Stimulated activated CD4-positive, alpha-beta T cell treated with anti-CD3 and anti-CD28 coated beads, TNF-alpha, amount 100 ng/mL, for 1 hour (primary cell): ENCODE data around the gene COL4A1.

Source experiments
- DNase-seq, 3 donors: peaks; one replicate each; pipeline ENCODE4 v3.0.0-alpha.2; 2020; ENCODE audit warnings: low read depth in 3 of 3, low spot score in 1 of 3

Gene COL4A1

DNA sequence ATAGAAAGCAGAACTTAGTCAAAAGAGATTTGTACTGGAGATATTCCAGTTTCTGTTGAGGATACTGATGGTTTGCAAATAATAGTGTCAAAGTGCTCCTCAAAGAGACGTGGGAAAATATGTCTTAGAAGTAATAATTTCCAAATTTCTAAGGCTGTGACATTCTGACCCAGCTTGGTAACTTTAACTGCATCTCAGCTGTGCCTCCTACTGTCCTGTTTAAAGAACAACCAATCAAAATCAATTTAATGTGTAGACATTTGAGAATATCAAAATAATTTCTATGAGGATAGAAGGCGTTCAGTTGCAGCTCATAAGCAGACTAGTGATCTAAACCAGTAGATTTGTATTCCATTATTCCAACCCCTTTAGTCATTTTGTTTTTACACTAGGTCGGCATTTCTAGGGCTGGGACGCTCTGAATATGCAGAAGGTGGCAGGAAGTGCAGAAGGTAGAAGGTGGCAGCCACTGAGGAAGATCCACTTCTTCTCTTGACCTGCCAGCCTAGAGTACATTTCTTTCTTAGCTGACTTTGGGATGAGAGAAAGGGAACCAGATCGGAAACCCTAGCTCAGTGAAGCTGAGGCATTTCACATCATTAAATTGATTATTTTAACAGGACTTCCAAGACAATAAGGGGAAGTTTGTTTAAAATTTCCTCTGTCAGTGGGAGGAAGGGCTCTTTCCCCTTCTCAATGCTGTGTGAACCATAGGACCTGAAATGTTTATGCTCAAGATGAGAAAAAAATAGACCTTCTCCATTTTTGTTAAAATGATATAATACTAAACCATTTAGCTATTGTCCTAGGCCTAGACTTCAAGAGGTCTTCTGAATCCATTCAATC, 67.5 kb downstream of the COL4A1 start:
- no peak for DNase-seq

DNA sequence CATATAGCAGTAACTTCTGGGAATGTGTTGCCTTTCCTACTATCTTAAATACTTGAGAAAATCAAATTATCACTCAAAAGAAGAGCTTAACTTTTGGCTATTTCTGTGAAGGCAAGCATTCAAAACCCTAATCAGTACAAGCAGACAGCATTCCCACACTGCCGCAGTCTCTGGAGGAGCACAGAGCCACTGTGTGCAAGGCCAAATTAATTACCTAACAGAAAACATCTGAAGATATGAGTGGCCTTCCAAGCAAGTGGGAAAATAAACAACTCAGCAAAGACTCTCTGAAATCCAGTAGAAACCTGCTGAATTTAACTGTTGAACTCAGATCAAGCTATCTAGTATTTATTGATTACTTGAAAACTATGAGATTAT, 68.2 kb downstream of the COL4A1 start:
- DNase-seq: no peak

DNA sequence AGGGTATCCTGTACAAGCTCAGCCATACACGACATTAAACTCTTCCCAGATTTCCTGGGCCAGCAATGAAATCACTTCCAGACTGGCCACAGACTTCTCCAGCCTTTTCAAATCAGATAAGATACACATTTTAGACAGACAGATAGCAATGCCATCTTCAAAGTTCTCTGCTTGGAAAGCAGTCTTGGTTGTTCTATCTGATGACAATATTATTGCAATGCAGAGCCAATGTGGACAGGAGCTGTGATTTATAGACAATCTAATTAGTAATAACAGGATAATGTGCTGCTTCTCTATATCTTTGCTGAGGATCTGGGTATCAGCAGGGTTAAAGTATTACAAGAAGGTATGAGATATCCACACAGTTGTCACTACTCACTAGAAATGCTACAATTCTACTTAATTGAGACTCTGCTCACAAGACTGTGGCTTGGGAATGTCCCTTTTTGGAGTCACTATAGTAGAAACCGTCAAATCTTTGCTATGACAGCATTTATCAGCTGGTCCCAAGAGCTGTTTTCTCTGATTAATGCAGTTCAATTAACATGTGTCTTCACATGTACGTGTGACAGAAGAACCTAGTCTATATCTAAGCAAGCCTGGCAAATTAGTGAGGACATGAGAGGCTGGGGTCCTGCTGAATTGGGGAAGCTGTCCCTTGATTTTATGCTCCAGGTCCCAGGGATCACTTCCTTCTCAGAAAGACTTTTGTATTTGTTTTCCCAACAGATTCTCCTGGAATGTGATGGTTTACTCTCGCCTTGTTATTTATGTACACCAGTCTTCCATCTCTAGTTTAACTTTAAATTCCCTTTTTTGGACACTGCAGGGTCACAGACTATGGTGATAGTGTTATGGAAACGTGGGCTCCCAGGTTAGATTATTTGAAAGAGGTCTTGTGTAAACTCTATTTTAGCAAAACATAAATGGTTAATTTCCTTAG, 68.8 kb downstream of the COL4A1 start:
- no peak for DNase-seq

DNA sequence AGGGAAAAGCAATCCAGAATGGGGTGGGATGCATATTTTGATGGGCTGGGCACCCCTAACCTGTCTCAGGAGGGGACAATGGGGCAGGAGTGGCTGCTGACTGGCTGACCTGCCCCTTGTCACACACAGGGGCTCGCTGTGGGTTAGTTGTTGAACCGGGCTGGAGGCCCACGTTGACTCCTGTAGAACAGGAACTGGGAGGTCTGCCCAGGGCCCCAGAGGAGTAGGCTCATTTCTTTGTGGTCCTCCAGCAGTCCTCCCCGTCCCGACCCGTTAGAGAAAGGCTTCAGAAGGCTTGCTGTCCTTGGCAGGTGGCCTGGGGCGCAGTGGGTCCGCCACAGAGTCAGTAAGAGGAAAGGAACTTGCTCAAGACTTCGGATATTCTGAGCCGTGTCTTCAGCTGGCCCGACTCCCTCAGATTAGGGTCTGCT, 70.1 kb downstream of the COL4A1 start:
- DNase-seq: no peak

DNA sequence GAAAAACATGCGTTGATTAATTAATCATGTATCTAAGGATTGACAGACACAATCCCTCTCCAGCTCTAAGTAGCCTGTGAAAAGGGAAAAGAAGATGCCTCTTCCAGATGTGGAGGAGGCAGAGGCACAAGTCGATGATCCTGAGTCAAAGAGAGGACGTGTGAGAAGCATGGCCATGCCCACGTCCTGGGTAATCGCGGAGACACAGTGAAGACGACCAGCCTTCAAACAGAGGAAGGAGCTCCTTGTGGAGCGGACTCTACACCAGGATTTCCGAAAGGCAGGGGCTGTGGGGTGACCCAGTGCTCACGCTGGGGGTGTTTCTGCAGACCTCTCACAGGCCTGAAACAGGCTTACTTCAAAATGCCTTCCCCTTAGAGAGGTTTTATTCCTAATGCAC, 70.5 kb downstream of the COL4A1 start:
- DNase-seq: no peak

DNA sequence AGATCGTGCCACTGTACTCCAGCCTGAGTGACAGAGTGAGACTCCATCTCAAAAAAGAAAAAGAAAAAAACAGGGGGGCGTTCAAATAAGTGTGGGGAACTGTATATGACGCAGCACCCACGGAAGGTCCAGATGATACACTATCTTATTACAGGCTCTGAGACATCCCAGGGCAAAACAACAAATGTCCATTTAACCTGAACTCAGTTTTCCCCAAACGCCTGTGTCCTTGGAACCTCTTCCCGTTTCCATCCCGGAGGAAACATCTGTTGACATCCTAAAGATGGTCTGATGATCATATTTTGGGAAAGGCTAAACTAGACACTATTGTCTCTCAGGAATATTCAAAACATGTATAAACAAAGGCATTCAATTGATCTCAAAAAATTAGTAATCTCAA, 72.4 kb downstream of the COL4A1 start:
- DNase-seq: no peak

DNA sequence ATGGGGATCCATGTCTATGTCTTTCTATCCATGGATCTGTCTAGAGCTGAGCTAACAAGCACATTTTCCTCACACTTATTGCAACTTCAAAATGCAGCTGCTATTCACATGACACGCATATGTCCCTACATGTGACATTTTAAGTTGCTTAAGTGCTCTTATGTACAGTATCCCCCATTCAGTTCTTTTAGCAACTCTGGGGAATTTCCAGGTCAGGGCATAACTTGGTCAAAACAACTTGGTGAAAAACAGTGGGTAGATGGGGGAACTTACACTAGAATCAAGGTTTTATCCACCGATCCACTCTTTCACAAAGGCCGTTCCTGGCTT, 73.0 kb downstream of the COL4A1 start:
- no peak for DNase-seq

DNA sequence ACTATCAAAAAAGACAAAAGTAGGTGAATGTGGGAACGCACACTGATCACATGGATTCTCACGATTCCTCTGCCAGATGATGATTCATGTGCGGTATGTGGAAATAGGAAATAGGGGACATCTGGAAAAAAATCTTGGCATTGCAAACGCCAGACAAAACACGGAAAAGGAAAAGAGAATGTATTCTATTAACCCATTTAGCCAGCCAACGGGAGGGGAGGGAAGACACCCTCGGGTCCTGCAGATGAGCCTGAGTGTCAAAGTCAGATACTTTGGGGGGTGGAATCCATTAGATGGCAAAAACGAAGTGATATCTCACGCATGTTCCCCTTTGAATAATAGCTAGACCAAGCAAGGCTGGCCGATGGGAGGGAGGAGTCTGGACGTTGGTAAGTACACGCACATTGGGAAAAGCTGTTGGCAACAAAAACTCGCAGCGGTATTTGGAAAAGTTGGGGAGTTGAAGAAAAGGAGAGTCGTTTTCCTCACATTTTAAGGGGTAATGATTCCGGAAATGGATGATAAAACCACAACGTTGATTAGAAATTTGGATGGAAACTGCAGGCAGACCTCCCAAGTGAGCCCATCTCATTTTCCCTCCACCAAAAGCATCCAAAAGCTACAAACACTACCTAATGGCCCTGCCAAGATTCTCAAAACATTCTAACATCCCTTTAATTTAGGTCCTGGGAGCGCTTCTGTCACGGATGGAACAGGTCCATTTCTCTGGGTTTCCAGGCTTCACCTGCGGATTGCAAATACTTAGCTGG, 73.6 kb downstream of the COL4A1 start:
- DNase-seq: no peak

DNA sequence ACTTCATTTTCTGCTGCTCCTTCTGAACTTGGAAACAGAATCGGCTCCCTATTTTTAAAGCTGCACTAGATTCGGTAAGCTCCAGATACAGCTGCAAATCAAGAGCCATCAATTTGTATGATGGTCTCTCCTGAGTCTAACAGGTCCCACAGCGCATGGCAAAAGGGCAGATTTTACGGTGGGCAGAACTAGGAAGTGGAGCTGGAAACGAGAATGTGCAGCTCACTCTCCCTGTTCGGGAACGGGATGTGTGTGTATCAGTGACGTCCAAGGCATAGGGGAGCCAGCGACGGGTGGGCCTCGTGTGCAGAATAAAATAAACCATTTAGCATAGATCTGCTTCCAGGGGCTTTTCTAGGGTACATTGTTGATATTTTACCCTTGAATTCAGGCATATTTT, 74.2 kb downstream of the COL4A1 start:
- no peak for DNase-seq

DNA sequence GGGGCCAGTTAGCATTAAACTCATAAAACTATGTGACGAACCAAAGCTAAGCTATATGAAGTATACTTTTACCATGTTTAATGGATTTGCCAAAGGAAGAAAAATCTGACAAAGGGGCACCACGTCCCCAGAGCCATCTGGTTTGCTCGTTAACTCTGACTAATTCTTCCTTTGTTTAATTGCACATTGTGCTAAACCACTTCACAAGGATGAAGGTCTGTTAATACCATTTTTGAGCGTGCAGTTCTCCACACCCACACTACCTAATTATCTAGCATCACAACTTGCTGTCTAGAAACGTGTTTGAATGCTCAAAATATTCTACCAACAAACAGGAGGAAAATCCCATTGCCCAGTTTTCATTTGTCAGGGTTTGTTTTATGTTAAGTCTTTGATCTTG, 74.8 kb downstream of the COL4A1 start:
- DNase-seq: no peak

DNA sequence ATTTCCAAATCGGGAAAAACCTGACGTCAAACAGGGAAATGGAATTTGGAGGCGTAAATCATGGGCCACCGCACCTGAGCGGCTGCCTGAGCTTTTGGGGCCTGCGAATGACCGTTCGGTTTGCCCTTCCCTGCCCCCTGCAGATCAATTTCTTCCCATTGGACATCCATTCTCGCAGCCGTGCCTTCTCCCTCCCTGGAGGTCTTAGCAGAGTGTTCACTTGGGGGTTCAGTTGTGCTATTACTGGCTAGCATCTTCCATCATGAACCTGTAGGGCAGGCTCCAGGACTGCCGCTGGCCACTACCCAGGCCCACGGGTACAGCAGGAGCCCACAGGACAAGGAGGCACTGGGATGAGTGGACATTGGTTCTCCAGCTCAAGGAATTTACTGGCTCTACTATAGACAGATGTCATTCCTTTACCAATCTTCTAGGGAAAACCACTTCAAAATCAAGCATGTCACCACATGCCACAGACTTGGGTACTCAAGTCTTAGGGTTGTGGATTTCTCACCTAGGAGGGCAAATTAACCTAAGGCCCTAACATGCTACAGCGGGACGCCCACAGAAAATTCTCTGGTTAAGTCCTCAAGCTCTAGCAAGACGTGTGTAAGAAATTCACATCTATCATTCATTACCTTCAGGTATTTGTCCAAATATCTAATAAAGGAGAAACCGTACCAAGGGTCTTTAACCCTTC, 75.5 kb downstream of the COL4A1 start:
- DNase-seq: no peak

DNA sequence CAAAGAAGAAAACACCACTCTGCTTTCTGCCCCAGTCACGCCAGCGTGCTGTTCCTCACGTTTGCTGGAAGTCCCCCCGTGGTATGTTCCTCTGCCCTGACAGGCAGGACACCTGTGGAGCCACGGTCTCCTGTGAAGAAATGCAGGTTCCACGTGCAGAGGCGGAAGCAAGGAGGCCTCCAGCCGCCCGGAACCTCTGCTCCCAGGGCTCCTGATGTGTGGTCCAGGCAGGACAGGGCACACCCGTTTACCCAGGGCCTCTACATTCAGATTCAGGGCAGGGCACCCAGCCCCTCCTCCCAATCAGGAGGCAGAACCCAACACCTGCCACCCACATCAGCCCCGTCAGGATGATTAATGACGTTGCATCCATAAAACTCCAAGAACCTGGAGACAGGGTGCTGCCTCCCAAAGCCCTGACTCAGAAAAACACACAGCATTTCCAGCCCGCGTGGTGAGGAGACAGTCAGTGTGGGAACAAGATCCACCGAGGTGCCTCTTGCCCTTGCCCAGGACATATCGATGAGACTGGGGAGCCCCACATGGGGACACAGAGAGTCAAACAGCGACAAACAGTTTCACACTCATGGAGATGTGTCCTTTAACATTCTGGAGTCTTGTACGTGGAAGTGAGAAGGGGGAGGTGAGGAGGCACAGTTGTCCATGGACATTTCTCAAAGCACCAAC, 76.2 kb downstream of the COL4A1 start:
- DNase-seq: no peak

DNA sequence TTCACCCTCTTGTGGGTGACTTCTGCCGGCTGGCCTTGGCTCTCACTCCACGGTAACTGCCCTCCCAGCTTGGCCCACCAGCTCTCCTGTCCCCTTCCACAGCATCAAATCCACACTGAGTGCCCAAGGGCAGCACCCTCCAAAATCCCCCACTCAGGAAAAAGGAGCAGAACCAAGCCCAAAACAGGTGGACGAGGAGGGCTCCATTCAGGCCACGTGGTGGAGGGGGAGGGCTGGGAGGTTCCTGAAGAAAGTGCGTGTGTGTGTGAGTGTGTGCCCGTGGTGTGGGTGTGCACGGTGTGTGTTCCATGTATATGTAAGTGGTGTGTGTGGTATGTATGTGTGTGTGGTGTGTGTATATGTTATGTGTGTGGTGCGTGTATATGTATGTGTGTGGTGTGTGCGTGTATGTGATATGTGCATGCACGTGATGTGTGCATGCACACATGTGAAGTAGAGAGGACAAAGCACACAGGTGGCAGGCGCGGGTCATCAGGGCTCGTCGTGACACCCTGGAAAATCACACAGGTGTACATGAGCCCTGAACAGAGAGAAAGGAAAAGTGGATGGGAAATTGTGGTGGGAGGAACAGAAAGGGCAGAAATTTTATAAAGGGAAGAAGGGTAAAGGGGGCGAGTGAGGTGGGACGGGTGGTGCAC, 76.9 kb downstream of the COL4A1 start:
- DNase-seq: no peak

DNA sequence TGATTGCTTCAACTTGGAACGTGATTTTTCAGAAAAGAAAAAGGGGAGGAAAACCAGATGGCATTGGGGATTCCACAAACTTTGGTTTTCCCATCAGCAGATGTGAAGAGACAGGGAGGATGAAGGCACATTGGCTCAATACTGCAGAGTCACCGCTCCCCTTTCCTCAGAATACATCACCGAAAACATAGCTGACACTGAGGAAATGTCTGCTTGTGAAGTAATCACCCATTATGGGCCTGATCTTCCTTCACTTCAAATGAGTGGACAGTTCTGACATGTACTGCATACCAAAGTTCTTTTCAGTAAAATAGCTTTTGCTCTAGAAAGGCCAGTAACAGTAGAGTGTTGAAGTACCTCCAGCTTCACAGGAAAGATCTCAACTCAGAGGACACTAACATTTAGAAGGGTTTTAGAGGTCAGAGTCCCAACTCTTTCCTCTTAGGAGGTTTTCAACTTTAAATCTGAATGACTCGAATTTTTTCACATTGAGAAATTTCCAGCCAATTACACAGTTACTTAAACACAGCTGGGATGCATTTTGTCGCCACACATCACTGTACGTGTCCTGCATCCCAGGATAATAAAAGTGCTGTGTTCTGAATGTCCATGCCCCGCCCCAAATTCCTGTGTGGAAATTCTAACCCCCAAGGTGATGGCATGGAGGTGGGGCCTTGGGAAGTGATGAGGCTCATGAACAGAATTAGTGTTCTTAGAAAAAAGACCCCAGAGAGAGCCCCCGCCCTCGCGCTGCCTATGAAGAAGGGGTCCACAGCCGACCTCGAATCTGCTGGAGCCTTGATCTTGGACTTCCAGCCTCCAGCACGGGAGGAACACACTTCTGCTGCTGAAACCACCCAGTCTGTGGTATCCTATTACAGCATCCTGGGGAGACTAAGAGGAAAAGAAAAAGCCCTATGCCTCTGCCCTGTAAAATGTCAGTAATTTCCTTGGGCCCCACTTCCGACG, 77.7 kb downstream of the COL4A1 start:
- DNase-seq: no peak

DNA sequence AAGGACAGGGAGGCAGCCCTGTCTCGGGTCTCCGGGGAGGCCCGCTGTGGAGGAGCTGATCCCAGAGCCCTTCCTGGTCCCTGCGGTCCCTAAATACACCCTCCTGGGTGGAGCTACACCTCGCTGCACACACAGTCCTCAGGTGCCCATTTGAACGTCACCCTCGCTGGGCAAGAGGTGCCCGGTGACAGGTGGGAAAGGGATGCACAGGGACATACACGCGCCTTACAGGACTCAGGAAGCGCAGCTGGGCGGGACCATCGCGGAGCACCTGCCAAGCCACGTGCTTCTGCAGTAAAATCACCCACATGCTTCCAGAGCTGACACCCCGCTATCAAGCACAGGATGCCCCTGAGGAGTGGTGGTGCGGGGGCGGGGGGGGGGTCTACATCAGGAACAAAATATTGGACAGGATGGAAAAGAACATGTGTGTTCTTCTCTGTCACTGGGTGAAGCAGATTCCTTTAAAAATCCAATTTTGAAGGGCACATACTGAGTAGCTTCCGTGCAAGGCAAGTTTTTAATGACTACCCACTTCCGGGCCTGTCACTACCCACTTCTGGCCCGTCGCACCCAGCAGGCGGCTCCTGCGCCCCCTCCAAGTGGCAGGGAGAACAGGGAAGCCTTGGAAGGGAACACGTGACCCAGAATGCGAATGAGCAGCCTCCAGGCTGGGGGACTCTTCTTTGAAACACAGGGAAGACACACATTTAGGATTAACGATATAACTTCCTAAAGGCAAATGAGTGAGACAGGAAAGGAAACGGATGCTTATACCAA, 78.9 kb downstream of the COL4A1 start:
- no peak for DNase-seq

DNA sequence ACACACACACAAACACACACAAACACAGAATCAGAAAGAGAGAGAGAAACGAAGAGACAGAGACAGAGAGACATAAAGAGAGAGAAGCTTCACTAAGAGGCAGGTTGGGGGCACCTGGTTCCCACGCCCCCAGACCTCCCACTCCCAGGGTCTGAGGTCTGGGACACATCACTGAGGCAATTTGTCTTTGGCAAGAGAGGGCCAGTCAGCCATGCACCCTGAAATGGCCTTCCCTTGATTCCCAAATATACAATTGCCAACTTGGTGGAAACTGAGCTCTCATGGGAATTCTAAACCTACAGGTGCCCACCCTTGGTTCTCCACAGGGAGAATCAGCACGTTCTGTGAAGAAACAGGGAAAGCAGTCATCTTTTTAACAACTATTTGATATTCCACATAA, 79.5 kb downstream of the COL4A1 start:
- no peak for DNase-seq

DNA sequence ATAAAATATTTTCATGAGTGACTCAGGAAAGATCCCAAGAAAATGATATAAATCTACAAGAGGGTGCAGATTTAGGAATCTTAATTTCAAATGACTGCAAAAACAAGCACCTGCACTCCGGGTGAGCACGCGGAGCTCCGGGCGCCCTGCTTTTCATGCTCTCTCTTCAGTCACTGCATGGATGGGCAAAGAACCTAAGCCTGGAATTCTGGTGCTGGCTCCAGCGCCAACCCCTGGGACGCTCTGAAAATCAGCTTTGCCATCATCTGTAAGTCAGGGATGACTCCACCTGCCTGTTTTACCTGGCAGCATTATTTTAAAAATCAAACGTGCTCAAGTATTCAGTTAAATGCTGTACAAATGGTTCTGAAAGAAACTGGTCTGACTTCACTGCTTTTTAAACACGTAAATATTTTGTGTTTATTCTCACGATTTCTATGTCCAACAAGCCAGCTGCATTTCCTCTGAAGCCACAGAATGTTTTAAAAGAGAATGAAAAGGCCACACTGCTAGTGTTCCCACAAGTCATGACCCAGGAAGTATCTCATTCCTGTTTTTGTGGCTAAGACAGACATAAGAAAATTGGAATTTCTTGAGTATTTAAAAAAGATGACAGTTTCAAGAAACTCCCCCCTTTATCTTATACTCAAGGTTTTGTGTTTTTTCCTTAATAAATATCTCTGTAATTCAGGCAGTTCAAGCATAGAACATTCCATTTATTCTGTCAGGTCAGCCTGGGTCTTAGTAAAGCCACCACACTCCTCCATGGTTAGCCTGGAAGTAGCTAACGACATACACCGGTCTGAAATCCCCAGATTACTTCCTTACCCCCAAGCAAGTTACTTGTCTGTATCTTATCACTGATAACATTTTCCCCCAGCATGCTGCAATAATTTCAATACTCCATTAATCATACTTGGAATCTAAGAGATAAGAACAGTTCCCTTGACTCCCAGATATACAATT, 81.1 kb downstream of the COL4A1 start:
- no peak for DNase-seq
